CD14-positive monocyte (primary cell): ENCODE measurements around the gene ITPR2. TPM values are rescaled to one million over a fixed set of nuclear protein-coding genes. Genes with fewer than 3 reads are reported as not detected.

Source experiments
- DNase-seq, 3 donors: peaks; one replicate each; pipeline ENCODE4 v3.0.0-alpha.2; 2011 to 2022
- H2AFZ ChIP-seq: 2 replicates; pipeline ENCODE4 v1.6.0; 2012; ENCODE audit warnings: mild to moderate bottlenecking, low read depth, low read length, inconsistent platforms; ENCODE audit not compliant: insufficient read depth, poor library complexity, severe bottlenecking
- H3K27ac ChIP-seq, 2 donors: 1 replicate in 1 of 2; 2 replicates in 1 of 2; pipeline ENCODE4 v1.5.1; 2012 to 2013; ENCODE audit warnings: low read length in 2 of 2, control low read depth in 1 of 2, inconsistent platforms in 1 of 2, low read depth in 1 of 2, mild to moderate bottlenecking in 1 of 2
- H3K27me3 ChIP-seq, 2 donors: one replicate each; pipeline versions ENCODE4 v1.6.0 to v1.6.1; 2011 to 2013; ENCODE audit warnings: low read length in 2 of 2; ENCODE audit not compliant: control insufficient read depth in 2 of 2, insufficient read depth in 2 of 2
- H3K36me3 ChIP-seq, 2 donors: replicated peaks in 1 of 2; 1 replicate in 1 of 2; 2 replicates in 1 of 2; pipeline versions ENCODE4 v1.5.1 to v1.6.1; 2012 to 2013; ENCODE audit warnings: low read length in 2 of 2, control low read depth in 1 of 2, inconsistent platforms in 1 of 2, mild to moderate bottlenecking in 1 of 2; ENCODE audit not compliant: insufficient read depth in 2 of 2, control insufficient read depth in 1 of 2
- H3K4me1 ChIP-seq, 2 donors: 1 replicate in 1 of 2; 2 replicates in 1 of 2; pipeline versions ENCODE4 v1.5.1 to v1.6.1; 2012 to 2013; ENCODE audit warnings: low read length in 2 of 2, control low read depth in 1 of 2, inconsistent platforms in 1 of 2, mild to moderate bottlenecking in 1 of 2, moderate library complexity in 1 of 2; ENCODE audit not compliant: insufficient read depth in 2 of 2, control insufficient read depth in 1 of 2
- H3K4me2 ChIP-seq: replicated peaks from 2 replicates; pipeline ENCODE3; 2012; ENCODE audit warnings: low read length, moderate library complexity, mild to moderate bottlenecking; ENCODE audit not compliant: poor library complexity, severe bottlenecking; ENCODE audit errors: extremely low read depth
- H3K4me3 ChIP-seq, 3 experiments: fragments of 200-600 bp in 1 of 3; sonication (generic) in 1 of 3; replicated peaks in 1 of 3; 1 replicate in 2 of 3; 2 replicates in 1 of 3; pipeline ENCODE4 v1.5.1; 2011 to 2013; ENCODE audit warnings: low read length in 3 of 3, mild to moderate bottlenecking in 3 of 3, control low read depth in 2 of 3, low read depth in 2 of 3, inconsistent platforms in 1 of 3, moderate library complexity in 1 of 3
- H3K79me2 ChIP-seq: 2 replicates; pipeline ENCODE4 v1.6.0; 2012; ENCODE audit warnings: mild to moderate bottlenecking, control low read depth, inconsistent platforms, low read length, moderate library complexity; ENCODE audit not compliant: insufficient read depth
- H3K9ac ChIP-seq: 2 replicates; pipeline ENCODE4 v1.6.0; 2017; ENCODE audit warnings: low read length, mild to moderate bottlenecking; ENCODE audit not compliant: insufficient read depth, poor library complexity, severe bottlenecking
- H3K9me3 ChIP-seq, 2 donors: replicated peaks in 1 of 2; 1 replicate in 1 of 2; 2 replicates in 1 of 2; pipeline versions ENCODE4 v1.5.1 to v1.6.1; 2012 to 2013; ENCODE audit warnings: low read length in 2 of 2, control low read depth in 1 of 2; ENCODE audit not compliant: control insufficient read depth in 1 of 2, insufficient read depth in 1 of 2
- H4K20me1 ChIP-seq: 2 replicates; pipeline ENCODE4 v1.6.0; 2012; ENCODE audit warnings: mild to moderate bottlenecking, low read length, control low read depth, moderate library complexity; ENCODE audit not compliant: insufficient read depth
- H3K27ac Mint-ChIP-seq, 7 donors: one replicate each; pipeline ENCODE4 v1.8.0; 2020; ENCODE audit warnings: mild to moderate bottlenecking in 7 of 7, mixed read lengths in 7 of 7, moderate library complexity in 6 of 7, inconsistent platforms in 2 of 7
- H3K27me3 Mint-ChIP-seq, 3 donors: one replicate each; pipeline ENCODE4 v1.8.0; 2021 to 2022; ENCODE audit warnings: low read depth in 3 of 3, mild to moderate bottlenecking in 3 of 3, mixed read lengths in 3 of 3, moderate library complexity in 3 of 3, inconsistent platforms in 1 of 3
- H3K36me3 Mint-ChIP-seq, 2 donors: one replicate each; pipeline ENCODE4 v1.8.0; 2020; ENCODE audit warnings: mixed read lengths in 2 of 2, inconsistent platforms in 1 of 2, mild to moderate bottlenecking in 1 of 2
- H3K4me1 Mint-ChIP-seq: one replicate; pipeline ENCODE4 v1.8.0; 2020; ENCODE audit warnings: mild to moderate bottlenecking, mixed read lengths
- H3K4me3 Mint-ChIP-seq, 2 donors: one replicate each; pipeline ENCODE4 v1.8.0; 2020; ENCODE audit warnings: mild to moderate bottlenecking in 2 of 2, mixed read lengths in 2 of 2, moderate library complexity in 1 of 2
- H3K9me3 Mint-ChIP-seq, 7 donors: one replicate each; pipeline ENCODE4 v1.8.0; 2020 to 2022; ENCODE audit warnings: mixed read lengths in 7 of 7, mild to moderate bottlenecking in 6 of 7, moderate library complexity in 6 of 7, inconsistent platforms in 2 of 7
- WGBS: methylation state at CpG from one replicate; pipeline ENCODE4 v1.1.5; 2013; ENCODE audit warnings: missing lambda C conversion rate; ENCODE audit not compliant: insufficient coverage; 5-methylcytosine and 5-hydroxymethylcytosine counted together
- intact Hi-C, 2 donors: fragments of 100-400 bp; cut with micrococcal nuclease; formaldehyde crosslinking; loops; one replicate each; pipeline versions ENCODE4 v1.15.0 to v1.15.1; 2023
- polyA minus RNA-seq: library from RNA; depleted of rRNA, polyadenylated mRNA; stranded (reverse); fragments of >200 nt; gene quantifications from 2 replicates; pipeline ENCODE4 v1.2.3, GENCODE V29; 2012
- polyA plus RNA-seq, 3 donors: library from polyadenylated mRNA; depleted of rRNA in 1 of 3; unstranded in 2 of 3; stranded (reverse) in 1 of 3; fragments of 300-500 nt in 2 of 3; fragments of >200 nt in 1 of 3; fragmentation: Illumina TruSeq in 2 of 3; gene quantifications; 1 replicate in 2 of 3; 2 replicates in 1 of 3; pipeline ENCODE4 v1.2.3, GENCODE V29; 2012 to 2021
- total RNA-seq, 12 experiments: library from RNA in 1 of 12; stranded (reverse) in 1 of 12; fragments of 120-200 nt in 1 of 12; gene quantifications; one replicate each; pipeline ENCODE4 v1.2.4 and lab custom pipeline; 2013 to 2026; ENCODE audit warnings: mixed read lengths in 6 of 12, inconsistent platforms in 1 of 12
- TF ChIP-seq, protein P1 (sequence below): fragments of 200-600 bp; IDR thresholded peaks from one replicate; pipeline ENCODE4 v1.8.0; 2022; ENCODE audit warnings: antibody characterized with exemption, mild to moderate bottlenecking

The ITPR2 gene
- 29.6 TPM for total RNA-seq (2013)
- polyA plus RNA-seq, result 1 to 10 TPM; 2.7 to 6.4 (median 5.7) TPM
- polyA minus RNA-seq, result 19.1 and 19.6 TPM in 2 replicates
- total RNA-seq (lab: John Stamatoyannopoulos, UW), result 97.6 to 243 (median 192) reads per million in 11 experiments

DNA sequence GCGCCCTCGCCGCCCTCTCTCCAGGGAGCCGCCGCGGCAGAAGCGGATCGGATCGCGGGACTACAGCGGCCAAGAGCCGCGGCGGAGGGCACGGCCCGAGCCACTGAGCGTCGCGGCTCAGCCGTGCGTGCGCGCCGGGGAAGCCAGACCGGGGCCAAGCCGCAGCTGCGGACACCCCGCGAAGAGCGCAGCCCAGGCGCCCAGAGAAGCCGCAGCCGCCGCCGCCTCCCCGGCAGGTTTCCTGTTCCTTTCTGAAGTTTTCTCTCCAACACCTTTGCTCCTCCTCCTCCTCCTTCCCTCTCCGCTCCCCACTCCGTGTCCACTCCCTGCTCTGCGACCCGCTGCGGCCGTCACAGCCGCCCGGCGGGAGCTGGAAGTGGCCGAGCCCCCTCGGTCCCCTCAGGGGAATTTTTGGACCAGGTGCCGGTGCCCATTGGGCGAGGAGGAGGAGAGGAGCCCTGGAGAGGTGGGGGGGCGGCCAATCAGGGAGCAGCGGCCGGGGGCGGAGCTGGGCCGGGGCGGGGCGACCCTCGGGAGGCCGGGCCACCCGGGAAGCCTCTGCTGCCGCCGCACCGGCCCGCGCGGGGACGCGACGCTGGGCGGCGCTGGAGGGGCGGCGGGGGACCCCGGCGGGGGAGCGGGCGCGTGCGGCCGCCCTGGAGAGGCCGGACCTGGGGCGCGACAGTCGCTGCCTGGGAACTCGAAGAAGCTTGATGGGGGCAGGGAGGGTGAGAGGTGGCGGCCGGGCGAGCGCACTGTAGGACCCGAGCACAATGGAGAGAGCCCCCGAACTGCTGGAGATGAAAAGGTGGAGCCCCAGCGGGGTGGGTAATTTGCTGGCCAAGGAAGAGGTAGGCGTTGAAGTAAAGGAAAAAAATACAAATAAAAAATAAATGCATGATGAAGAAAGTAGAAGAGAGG, at the start of gene ITPR2:
Gene ITPR2 (minus strand): TSS at position 373 of the 921 bp plus-strand sequence. CDS start 413 bp downstream, outside the sequence.
- Histone ChIP-seq H3K36me3 (no peaks in the 10 kb centered on the region), H3K9me3 (no peaks in the 10 kb centered on the region), H3K4me1 (peaks cover 18 to 29% of the 10 kb centered on the region in 2 donors), H3K9ac (peak within 1 kb of the TSS; percentile 96), H4K20me1 (peaks cover 34% of the 10 kb centered on the region), H3K4me3 (peak within 1 kb of the TSS; percentile 72 to 87 (median 85)), H2AFZ (peak within 1 kb of the TSS; percentile 83), H3K79me2 (peaks cover 33% of the 10 kb centered on the region), H3K27ac (peak within 1 kb of the TSS; percentile 88 to 98), H3K27me3 (no peaks in the 10 kb centered on the region), H3K4me2 (peak within 1 kb of the TSS; percentile 94)
- Mint-ChIP-seq H3K4me3 (peak within 1 kb of the TSS; percentile 96 to 99), H3K27ac (peak within 1 kb of the TSS; percentile 97 to 100 (median 100)), H3K4me1 (peaks cover 40% of the 10 kb centered on the region), H3K36me3 (no peaks in the 10 kb centered on the region), H3K27me3 (no peaks in the 10 kb centered on the region), H3K9me3 (no peaks in the 10 kb centered on the region)
- under 1% methylated on average over 69 of the region's 92 CpGs for WGBS
- DNase-seq, result peak; percentile 82 to 90 (median 87)
- TF ChIP-seq, protein P1, sequence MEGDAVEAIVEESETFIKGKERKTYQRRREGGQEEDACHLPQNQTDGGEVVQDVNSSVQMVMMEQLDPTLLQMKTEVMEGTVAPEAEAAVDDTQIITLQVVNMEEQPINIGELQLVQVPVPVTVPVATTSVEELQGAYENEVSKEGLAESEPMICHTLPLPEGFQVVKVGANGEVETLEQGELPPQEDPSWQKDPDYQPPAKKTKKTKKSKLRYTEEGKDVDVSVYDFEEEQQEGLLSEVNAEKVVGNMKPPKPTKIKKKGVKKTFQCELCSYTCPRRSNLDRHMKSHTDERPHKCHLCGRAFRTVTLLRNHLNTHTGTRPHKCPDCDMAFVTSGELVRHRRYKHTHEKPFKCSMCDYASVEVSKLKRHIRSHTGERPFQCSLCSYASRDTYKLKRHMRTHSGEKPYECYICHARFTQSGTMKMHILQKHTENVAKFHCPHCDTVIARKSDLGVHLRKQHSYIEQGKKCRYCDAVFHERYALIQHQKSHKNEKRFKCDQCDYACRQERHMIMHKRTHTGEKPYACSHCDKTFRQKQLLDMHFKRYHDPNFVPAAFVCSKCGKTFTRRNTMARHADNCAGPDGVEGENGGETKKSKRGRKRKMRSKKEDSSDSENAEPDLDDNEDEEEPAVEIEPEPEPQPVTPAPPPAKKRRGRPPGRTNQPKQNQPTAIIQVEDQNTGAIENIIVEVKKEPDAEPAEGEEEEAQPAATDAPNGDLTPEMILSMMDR, result peak; percentile 44
- intact Hi-C loops, result loop anchor here (2.0 to 5.0 kb wide), 3 partner anchors 42 to 184 kb away; partner anchors contain the start of genes FGFR1OP2 (in 1 of the 2) and INTS13 (in 1 of the 2)

DNA sequence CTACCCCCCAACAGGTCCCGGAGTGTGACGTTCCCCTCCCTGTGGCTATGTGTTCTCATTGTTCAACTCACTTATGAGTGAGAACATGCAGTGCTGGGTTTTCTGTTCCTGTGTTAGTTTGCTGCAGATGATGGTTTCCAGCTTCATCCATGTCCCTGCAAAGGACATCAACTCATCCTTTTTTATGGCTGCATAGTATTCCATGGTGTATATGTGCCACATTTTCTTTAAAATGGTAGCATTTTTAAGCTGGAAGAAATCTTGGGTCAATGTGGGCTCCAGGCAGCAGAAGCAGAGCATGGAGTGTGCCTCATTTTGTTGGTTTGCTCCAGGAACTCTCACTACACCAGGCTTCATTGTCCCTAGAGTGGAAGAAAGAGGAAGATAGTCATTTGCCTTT, 47.6 kb upstream of the ITPR2 start:
- Histone ChIP-seq H3K79me2 (no peaks in the 10 kb centered on the region), H3K27me3 (no peaks in the 10 kb centered on the region), H3K9ac (no peak overlapping the region), H4K20me1 (no peaks in the 10 kb centered on the region), H2AFZ (no peak overlapping the region), H3K4me1 (peaks cover 4 to 6% of the 10 kb centered on the region in 2 donors), H3K9me3 (no peaks in the 10 kb centered on the region), H3K36me3 (no peaks in the 10 kb centered on the region), H3K4me3 (no peak overlapping the region), H3K27ac (no peak overlapping the region), H3K4me2 (no peak overlapping the region)
- WGBS, result no CpG with 5 or more reads among the region's 2 CpGs
- Mint-ChIP-seq H3K27me3 (peaks cover 0 to 2% (median 2%) of the 10 kb centered on the region in 3 donors), H3K9me3 (peaks cover 0 to 5% (median 2%) of the 10 kb centered on the region in 7 donors), H3K4me1 (peaks cover 9% of the 10 kb centered on the region), H3K36me3 (no peaks in the 10 kb centered on the region), H3K4me3 (no peak overlapping the region), H3K27ac (no peak overlapping the region)
- intact Hi-C loops, result no loop called here
- DNase-seq, result no peak
- TF ChIP-seq, protein P1, result no peak
